WERI-Rb-1 (cell line): ENCODE data around the gene USP32.
"Not testable (repeated sequence)": the region's sequence is repeated elsewhere in the genome, so short reads cannot be mapped to it uniquely, and the experiment has no call there.

Source experiments
- DNase-seq: peaks from one replicate; pipeline ENCODE4 v3.0.0-alpha.2; 2020
- H3K27ac ChIP-seq: fragments of 250-450 bp; sonication (Bioruptor Pico); 2 replicates; pipeline ENCODE4 v1.5.1; 2020; ENCODE audit warnings: mild to moderate bottlenecking, moderate library complexity
- H3K27me3 ChIP-seq: fragments of 250-450 bp; sonication (Bioruptor Pico); 2 replicates; pipeline ENCODE4 v1.5.1; 2021; ENCODE audit warnings: mild to moderate bottlenecking, low read depth, moderate library complexity; ENCODE audit not compliant: insufficient read depth, severe bottlenecking
- H3K36me3 ChIP-seq: fragments of 250-450 bp; sonication (Bioruptor Pico); 2 replicates; pipeline ENCODE4 v1.5.1; 2020; ENCODE audit warnings: mild to moderate bottlenecking, moderate library complexity
- H3K4me3 ChIP-seq: 2 replicates; pipeline ENCODE4 v1.5.1; 2011; ENCODE audit warnings: low read depth, mild to moderate bottlenecking, control low read depth, low read length
- H3K9me3 ChIP-seq: fragments of 250-450 bp; sonication (Bioruptor Pico); 2 replicates; pipeline ENCODE4 v1.5.1; 2021; ENCODE audit warnings: mild to moderate bottlenecking, moderate library complexity; ENCODE audit not compliant: severe bottlenecking
- TF ChIP-seq, protein P1 (sequence below): IDR thresholded peaks from 2 replicates; pipeline ENCODE4 v1.5.1; 2011; ENCODE audit warnings: low read depth, mild to moderate bottlenecking, control low read depth, inconsistent platforms, low read length

USP32 gene

GRCh38 chr17:60318326-60318725 is 73.6 kb downstream of the USP32 start:
- no peak for DNase-seq
- H3K27ac ChIP-seq, result no peak overlapping the region
- no peak overlapping the region for H3K4me3 ChIP-seq
- H3K27me3 ChIP-seq, result no peaks in the 10 kb centered on the region
- no peaks in the 10 kb centered on the region for H3K9me3 ChIP-seq
- TF ChIP-seq, protein P1, sequence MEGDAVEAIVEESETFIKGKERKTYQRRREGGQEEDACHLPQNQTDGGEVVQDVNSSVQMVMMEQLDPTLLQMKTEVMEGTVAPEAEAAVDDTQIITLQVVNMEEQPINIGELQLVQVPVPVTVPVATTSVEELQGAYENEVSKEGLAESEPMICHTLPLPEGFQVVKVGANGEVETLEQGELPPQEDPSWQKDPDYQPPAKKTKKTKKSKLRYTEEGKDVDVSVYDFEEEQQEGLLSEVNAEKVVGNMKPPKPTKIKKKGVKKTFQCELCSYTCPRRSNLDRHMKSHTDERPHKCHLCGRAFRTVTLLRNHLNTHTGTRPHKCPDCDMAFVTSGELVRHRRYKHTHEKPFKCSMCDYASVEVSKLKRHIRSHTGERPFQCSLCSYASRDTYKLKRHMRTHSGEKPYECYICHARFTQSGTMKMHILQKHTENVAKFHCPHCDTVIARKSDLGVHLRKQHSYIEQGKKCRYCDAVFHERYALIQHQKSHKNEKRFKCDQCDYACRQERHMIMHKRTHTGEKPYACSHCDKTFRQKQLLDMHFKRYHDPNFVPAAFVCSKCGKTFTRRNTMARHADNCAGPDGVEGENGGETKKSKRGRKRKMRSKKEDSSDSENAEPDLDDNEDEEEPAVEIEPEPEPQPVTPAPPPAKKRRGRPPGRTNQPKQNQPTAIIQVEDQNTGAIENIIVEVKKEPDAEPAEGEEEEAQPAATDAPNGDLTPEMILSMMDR, result no peak
- H3K36me3 ChIP-seq, result no peaks in the 10 kb centered on the region

DNA sequence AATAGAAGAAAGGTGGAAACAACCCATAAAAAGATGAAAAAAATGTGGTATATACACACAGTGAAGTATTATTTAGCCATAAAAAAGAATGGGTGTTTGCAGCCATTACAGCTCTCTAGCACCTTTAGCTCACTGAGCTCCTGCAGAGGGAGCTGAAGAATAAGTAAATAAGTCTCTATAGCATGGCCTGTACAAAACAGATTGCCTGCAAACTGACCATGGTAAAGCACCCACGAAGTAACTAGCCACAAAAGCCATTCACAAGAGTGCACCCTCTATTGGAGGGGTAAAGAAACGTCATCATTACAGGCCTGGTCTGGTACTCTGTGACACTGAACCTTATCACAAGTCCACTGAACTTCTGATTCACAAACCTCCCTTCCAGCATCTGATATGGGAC is 76.3 kb downstream of the USP32 start:
- TF ChIP-seq, protein P1, result no peak
- Histone ChIP-seq H3K27ac (no peak overlapping the region), H3K4me3 (no peak overlapping the region), H3K9me3 (no peaks in the 10 kb centered on the region), H3K27me3 (no peaks in the 10 kb centered on the region), H3K36me3 (no peaks in the 10 kb centered on the region)
- DNase-seq, result no peak

- not testable (repeated sequence) for H3K36me3 ChIP-seq, H3K27ac ChIP-seq, H3K9me3 ChIP-seq, H3K4me3 ChIP-seq, DNase-seq, H3K27me3 ChIP-seq
These were observed 77.0 kb downstream of the USP32 start for GRCh38 chr17:60314900-60315299.

- TF ChIP-seq, protein P1, result no peak
- no peaks in the 10 kb centered on the region for H3K27me3 ChIP-seq
- H3K27ac ChIP-seq, result no peak overlapping the region
- no peak for DNase-seq
- H3K9me3 ChIP-seq, result no peaks in the 10 kb centered on the region
- H3K4me3 ChIP-seq, result no peak overlapping the region
- H3K36me3 ChIP-seq, result peaks cover under 1% of the 10 kb centered on the region; the same call in 1 of the 2 replicates
These were observed 77.5 kb downstream of the USP32 start for GRCh38 chr17:60314423-60314822.

- Histone ChIP-seq H3K36me3 (peaks cover 8% of the 10 kb centered on the region; the same call in 1 of the 2 replicates), H3K9me3 (no peaks in the 10 kb centered on the region), H3K27me3 (no peaks in the 10 kb centered on the region), H3K27ac (no peak overlapping the region), H3K4me3 (no peak overlapping the region)
- TF ChIP-seq, protein P1, result no peak
- no peak for DNase-seq
These were observed 80.0 kb downstream of the USP32 start for GRCh38 chr17:60311936-60312335.

- H3K4me3 ChIP-seq, result no peak overlapping the region
These were observed 80.7 kb downstream of the USP32 start for GRCh38 chr17:60311186-60311585.

More at GRCh38 chr17:60311186-60311585, 80.7 kb downstream of the USP32 start:
- no peak overlapping the region for H3K27ac ChIP-seq
- TF ChIP-seq, protein P1, result no peak
- H3K36me3 ChIP-seq, result peaks cover 8% of the 10 kb centered on the region; the same call in 1 of the 2 replicates
- no peak for DNase-seq
- H3K9me3 ChIP-seq, result no peaks in the 10 kb centered on the region
- H3K27me3 ChIP-seq, result no peaks in the 10 kb centered on the region
